ENCODE data around the gene CHTF18. TPM values are rescaled to one million over a fixed set of nuclear protein-coding genes. Genes with fewer than 3 reads are reported as not detected.
A peak's percentile ranks its signal among the peaks of the same experiment; 100 is the strongest.

The CHTF18 gene
- total and polyA plus RNA-seq, 4 donors = 7.5 to 17.4 (median 14.9) TPM

DNA sequence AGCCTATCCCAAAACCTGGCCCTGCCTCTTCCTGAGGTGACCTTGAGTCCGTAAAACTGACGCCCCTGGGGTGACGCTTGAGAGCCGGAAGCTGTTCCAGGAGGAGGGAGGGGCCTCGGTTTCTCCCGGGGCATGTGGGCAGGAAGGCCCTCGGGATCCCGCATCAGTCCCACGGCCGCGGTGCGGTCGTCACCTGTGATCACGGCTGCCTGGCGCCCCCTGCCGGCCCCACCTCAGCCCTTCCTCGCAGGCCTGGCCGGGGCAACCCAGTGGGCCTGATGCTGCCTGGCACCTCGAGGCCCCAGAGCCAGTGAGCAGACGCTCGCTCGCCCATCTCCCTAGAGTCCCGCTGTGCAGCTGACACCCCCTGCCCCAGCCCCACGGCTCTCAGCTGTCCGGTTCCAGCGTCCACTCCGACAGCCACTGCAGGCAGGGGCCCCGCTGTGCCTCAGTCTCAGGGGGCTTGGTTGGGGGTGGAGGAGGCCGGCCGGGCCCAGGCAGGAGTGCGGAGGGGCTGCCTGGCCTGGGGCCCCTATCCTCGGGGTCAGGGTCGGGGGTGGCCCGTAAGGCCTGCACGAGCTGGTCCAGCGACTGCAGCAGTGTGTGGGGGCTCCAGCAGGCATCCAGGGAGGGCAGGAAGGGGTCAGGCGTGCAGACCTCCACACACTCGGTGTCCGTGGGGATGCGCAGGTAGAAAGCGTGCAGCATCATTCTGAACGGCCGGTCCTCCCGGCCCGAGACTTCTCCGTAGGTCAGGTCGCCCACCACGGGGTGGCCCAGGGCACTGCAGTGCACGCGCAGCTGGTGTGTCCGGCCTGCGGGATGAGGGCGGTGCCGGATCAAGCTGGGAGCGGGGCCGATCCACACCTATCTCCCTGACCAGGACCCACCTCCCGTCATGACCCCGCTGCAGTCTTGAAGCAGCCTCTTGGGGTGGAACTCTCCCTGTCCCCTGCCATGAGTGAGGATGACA is 2.6 kb upstream of the CHTF18 start:
- no peak for ATAC-seq (ENCODE audit: insufficient read depth, low FRiP score)
- Histone ChIP-seq H3K9me3 (ENCODE audit: control insufficient read depth in 4 of 4, insufficient read depth in 3 of 4, low read length in 3 of 4) (no peaks in the 10 kb centered on the region), H3K4me3 (no peak overlapping the region), H3K27me3 (ENCODE audit: control insufficient read depth in 3 of 3, insufficient read depth in 3 of 3, low read length in 2 of 3) (no peaks in the 10 kb centered on the region), H3K9ac (ENCODE audit: insufficient read depth in 1 of 2, low read length in 2 of 2) (no peak overlapping the region), H3K4me1 (ENCODE audit: control insufficient read depth in 5 of 5, insufficient read depth in 5 of 5, low read length in 5 of 5) (peaks cover 0 to 23% (median 4%) of the 10 kb centered on the region in 5 donors), H3K36me3 (ENCODE audit: control insufficient read depth in 4 of 4, insufficient read depth in 4 of 4, low read length in 4 of 4) (peaks cover 0 to 10% (median 2%) of the 10 kb centered on the region in 4 donors), H3K27ac (ENCODE audit: low read depth in 1 of 2, low read length in 1 of 2) (no peak overlapping the region)
- WGBS, 2 donors = 67 to 73% methylated on average over 53 to 58 of the region's 58 CpGs
- peak in 2 of 3 donors; percentile 28 to 46 for DNase-seq
- TF ChIP-seq, protein P1, sequence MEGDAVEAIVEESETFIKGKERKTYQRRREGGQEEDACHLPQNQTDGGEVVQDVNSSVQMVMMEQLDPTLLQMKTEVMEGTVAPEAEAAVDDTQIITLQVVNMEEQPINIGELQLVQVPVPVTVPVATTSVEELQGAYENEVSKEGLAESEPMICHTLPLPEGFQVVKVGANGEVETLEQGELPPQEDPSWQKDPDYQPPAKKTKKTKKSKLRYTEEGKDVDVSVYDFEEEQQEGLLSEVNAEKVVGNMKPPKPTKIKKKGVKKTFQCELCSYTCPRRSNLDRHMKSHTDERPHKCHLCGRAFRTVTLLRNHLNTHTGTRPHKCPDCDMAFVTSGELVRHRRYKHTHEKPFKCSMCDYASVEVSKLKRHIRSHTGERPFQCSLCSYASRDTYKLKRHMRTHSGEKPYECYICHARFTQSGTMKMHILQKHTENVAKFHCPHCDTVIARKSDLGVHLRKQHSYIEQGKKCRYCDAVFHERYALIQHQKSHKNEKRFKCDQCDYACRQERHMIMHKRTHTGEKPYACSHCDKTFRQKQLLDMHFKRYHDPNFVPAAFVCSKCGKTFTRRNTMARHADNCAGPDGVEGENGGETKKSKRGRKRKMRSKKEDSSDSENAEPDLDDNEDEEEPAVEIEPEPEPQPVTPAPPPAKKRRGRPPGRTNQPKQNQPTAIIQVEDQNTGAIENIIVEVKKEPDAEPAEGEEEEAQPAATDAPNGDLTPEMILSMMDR (IDR thresholded peaks at IDR 0.05; ENCODE audit: control extremely low read depth, extremely low read depth) = peak; percentile 51

DNA sequence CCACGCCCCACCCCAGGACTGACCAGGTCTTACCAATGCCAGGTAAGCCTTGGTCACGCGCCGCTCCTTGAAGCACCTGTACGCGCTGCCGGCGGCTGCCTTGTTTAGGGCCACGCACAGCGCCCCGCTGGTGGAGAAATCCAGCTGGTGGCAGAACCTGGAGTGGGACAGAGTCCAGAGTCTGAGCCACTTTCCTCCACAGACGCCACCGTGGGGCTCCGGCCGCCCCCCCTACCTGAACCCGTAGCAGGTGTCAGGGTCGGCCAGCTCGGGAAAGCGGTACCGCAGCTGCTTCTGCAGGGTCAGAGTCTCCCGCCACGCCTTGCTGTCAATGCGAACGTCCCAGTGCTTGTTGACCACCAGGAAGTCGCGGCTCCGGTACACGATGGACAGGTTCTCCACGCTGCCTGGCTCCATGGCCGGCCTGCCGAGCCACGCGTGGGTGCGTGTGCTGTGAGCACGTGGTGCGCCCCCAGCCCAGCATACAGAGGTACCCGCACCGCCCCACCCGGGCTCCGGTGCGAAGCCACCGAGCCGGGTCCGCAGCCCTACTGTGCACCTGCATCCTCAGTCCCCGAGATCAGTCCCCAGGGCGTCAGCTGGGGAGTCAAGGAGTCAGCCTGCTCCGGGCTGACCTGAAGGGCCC is 976 bp upstream of the CHTF18 start:
- WGBS, 2 donors = 37 to 44% methylated on average over 47 of the region's 47 CpGs
- Histone ChIP-seq H3K4me1 (ENCODE audit: control insufficient read depth in 5 of 5, insufficient read depth in 5 of 5, low read length in 5 of 5) (peaks cover 0 to 23% (median 4%) of the 10 kb centered on the region in 5 donors), H3K36me3 (ENCODE audit: control insufficient read depth in 4 of 4, insufficient read depth in 4 of 4, low read length in 4 of 4) (peaks cover 0 to 16% (median 2%) of the 10 kb centered on the region in 4 donors), H3K27me3 (ENCODE audit: control insufficient read depth in 3 of 3, insufficient read depth in 3 of 3, low read length in 2 of 3) (no peaks in the 10 kb centered on the region), H3K9ac (ENCODE audit: insufficient read depth in 1 of 2, low read length in 2 of 2) (peak overlapping the region in 1 of 2 donors; percentile 25), H3K27ac (ENCODE audit: low read depth in 1 of 2, low read length in 1 of 2) (peak overlapping the region in 1 of 2 donors; percentile 76), H3K9me3 (ENCODE audit: control insufficient read depth in 4 of 4, insufficient read depth in 3 of 4, low read length in 3 of 4) (no peaks in the 10 kb centered on the region), H3K4me3 (peak overlapping the region; percentile 93)
- DNase-seq (no peak), ATAC-seq (ENCODE audit: insufficient read depth, low FRiP score) (no peak)
- TF ChIP-seq, protein P1 (IDR thresholded peaks at IDR 0.05; ENCODE audit: control extremely low read depth, extremely low read depth) = no peak

GRCh38 chr16:787978-788398 is 432 bp upstream of the CHTF18 start, which contains the start of gene RPUSD1:
TSS of gene RPUSD1 (minus strand) at chr16:788381. CDS start at chr16:787737, 644 bp downstream.
- ATAC-seq (ENCODE audit: insufficient read depth, low FRiP score) (no peak), DNase-seq (no peak)
- Histone ChIP-seq H3K36me3 (ENCODE audit: control insufficient read depth in 4 of 4, insufficient read depth in 4 of 4, low read length in 4 of 4) (peaks cover 0 to 19% (median 2%) of the 10 kb centered on the region in 4 donors), H3K9me3 (ENCODE audit: control insufficient read depth in 4 of 4, insufficient read depth in 3 of 4, low read length in 3 of 4) (no peaks in the 10 kb centered on the region), H3K9ac (ENCODE audit: insufficient read depth in 1 of 2, low read length in 2 of 2) (peak within 1 kb of the TSS in 1 of 2 donors; percentile 25), H3K4me3 (peak within 1 kb of the TSS; percentile 93), H3K27me3 (ENCODE audit: control insufficient read depth in 3 of 3, insufficient read depth in 3 of 3, low read length in 2 of 3) (no peaks in the 10 kb centered on the region), H3K27ac (ENCODE audit: low read depth in 1 of 2, low read length in 1 of 2) (peak within 1 kb of the TSS in 1 of 2 donors; percentile 76), H3K4me1 (ENCODE audit: control insufficient read depth in 5 of 5, insufficient read depth in 5 of 5, low read length in 5 of 5) (peaks cover 0 to 23% (median 4%) of the 10 kb centered on the region in 5 donors)
- WGBS, 2 donors = 0% methylated on average over 41 to 45 of the region's 45 CpGs
- TF ChIP-seq, protein P1 (IDR thresholded peaks at IDR 0.05; ENCODE audit: control extremely low read depth, extremely low read depth) = no peak

Data from lung (tissue), 12 donors.